ENCODE measurements around the gene INPP5A.

The INPP5A gene

GRCh38 chr10:132558516-132559413 lies 21.2 kb downstream of the INPP5A start:
- DNase-seq (ENCODE audit: insufficient read length, low spot score) (no peak), FAIRE-seq (no peak)
- no peak for TF ChIP-seq POLR2A (IDR thresholded peaks at IDR 0.05; ENCODE audit: low read depth, low read length)

DNA sequence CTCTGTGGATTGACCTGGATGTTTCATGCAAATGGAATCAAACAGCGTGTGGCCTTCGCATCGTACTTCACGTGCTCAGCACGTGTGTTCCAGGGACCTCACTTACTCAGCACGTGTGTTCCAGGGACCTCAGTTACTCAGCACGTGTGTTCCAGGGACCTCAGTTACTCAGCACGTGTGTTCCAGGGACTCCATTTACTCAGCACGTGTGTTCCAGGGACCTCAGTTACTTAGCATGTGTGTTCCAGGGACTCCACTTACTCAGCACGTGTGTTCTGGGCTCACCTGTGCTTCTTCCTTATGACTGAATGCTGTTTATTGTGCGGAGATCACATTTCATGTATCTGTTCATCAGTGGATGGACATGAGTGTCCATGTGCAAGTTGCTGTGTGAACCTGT lies 22.0 kb downstream of the INPP5A start:
- no peak for FAIRE-seq
- DNase-seq (ENCODE audit: insufficient read length, low spot score), result no peak
- no peak for TF ChIP-seq POLR2A (IDR thresholded peaks at IDR 0.05; ENCODE audit: low read depth, low read length)

- TF ChIP-seq POLR2A (IDR thresholded peaks at IDR 0.05; ENCODE audit: low read depth, low read length), result no peak
- no peak for FAIRE-seq
- DNase-seq (ENCODE audit: insufficient read length, low spot score), result no peak
These were observed 22.7 kb downstream of the INPP5A start for GRCh38 chr10:132560241-132560731.

DNA sequence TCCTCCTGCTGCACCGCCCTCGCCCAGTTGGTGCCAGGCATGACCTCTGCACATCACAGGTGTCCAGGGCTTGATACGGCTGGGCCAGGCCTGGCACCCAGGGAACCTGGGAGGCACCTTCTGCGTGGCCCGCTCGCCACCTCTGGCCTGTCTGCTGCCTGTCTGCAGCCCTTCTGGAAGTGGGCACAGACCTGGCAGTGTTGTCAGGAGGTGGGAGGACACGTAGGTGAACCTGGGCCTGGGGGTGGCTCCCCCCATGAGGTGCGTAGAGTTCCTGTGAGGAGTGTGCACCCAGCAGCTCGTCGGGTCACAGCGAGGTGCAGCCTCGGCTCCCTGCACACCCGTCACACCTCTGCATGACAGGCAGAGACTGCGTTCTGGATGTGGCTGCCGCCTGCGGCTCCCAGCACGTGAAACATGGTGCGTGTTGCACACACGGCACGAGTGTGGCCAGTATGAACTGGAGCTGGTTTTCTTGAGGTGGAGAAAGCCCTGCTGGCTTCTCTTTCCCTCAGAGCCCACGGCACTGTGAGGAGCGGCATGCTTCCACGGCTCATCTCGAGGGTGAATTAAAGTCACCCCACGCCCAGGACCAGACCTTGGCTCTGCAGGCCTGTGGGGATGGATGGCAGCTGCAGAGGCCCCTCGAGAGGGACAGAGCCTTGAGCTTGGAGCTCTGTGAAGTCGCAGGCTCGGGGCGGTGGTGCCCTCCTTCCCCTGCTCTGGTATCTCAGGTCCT lies 24.8 kb downstream of the INPP5A start:
- no peak for FAIRE-seq
- TF ChIP-seq POLR2A (IDR thresholded peaks at IDR 0.05; ENCODE audit: low read depth, low read length), result no peak

DNA sequence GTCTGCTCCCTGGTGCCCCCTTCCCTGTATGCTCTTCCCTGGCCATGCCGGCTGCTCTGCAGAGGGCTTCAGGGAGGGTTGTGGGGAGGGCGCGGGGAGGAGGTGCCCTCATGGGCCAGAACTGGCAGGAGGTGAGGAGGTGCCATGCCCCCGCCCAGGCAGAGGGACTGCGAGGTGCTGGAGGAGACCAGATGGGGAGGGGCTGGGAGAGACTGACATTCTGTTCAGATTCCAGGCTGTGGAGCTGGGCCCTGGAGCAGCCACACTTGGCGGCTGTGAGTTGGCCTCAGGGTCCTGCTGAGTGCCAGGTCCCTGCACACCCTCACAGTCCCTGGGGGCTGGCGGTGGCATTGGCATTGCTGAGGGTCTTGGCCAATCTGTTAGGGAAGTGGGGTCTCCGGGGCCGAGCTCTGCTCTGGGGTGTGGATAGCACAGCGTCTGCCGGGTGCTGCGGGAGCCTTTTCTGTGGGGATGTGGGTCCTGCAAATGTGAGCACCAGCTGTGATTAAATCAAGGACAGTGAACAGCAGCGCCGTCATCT lies 25.4 kb downstream of the INPP5A start:
- TF ChIP-seq POLR2A (IDR thresholded peaks at IDR 0.05; ENCODE audit: low read depth, low read length), result no peak
- FAIRE-seq (no peak), DNase-seq (ENCODE audit: insufficient read length, low spot score) (no peak)

More for the DNA sequence above, 24.8 kb downstream of the INPP5A start:
- no peak for DNase-seq (ENCODE audit: insufficient read length, low spot score)

DNA sequence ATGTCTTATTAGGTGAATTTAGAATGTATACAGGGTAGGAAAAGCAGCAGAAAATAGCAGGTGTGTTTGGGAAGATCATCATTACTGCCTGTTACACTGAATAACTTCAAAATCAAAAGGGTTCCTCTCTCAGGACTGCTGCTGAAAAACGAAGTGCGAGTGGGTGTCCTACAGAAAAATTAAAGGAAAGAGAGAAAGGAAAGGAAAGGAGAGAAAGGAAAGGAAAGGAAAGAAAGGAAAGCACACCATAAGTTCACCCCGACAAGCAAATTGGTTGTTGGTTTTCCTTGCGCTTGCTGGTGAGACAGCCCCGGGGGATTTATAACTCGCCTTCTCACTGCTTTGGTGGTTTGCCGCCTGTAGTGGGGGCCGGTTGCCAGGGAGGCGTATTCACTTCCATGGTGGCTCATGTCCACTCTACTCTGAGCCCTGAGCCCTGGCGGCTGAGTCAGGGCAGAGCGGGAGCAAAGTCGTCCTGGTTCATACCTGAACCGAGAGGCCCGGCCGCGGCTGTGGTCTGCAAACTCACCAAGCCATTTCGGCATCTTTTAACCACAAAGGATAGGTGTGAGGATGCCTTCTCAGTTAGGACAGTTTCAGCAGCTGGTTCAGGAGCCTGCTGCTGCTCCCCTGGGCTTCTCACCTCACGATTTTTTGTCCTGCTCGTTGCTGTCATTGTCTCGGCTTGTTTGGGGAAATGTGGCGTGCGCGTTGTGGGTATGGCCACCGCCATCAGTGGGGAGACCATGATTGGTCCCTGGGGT lies 26.1 kb downstream of the INPP5A start:
- TF ChIP-seq POLR2A (IDR thresholded peaks at IDR 0.05; ENCODE audit: low read depth, low read length), result no peak
- FAIRE-seq (no peak), DNase-seq (ENCODE audit: insufficient read length, low spot score) (peak; percentile 75)

GRCh38 chr10:132564249-132564605 lies 26.6 kb downstream of the INPP5A start:
- TF ChIP-seq POLR2A (IDR thresholded peaks at IDR 0.05; ENCODE audit: low read depth, low read length), result no peak
- no peak for FAIRE-seq
- DNase-seq (ENCODE audit: insufficient read length, low spot score), result no peak

GRCh38 chr10:132564690-132565089 lies 27.1 kb downstream of the INPP5A start:
- no peak for DNase-seq (ENCODE audit: insufficient read length, low spot score)
- no peak for TF ChIP-seq POLR2A (IDR thresholded peaks at IDR 0.05; ENCODE audit: low read depth, low read length)
- FAIRE-seq, result no peak

- FAIRE-seq (no peak), DNase-seq (ENCODE audit: insufficient read length, low spot score) (no peak)
- no peak for TF ChIP-seq POLR2A (IDR thresholded peaks at IDR 0.05; ENCODE audit: low read depth, low read length)
These were observed 28.1 kb downstream of the INPP5A start for GRCh38 chr10:132565516-132566209.

DNA sequence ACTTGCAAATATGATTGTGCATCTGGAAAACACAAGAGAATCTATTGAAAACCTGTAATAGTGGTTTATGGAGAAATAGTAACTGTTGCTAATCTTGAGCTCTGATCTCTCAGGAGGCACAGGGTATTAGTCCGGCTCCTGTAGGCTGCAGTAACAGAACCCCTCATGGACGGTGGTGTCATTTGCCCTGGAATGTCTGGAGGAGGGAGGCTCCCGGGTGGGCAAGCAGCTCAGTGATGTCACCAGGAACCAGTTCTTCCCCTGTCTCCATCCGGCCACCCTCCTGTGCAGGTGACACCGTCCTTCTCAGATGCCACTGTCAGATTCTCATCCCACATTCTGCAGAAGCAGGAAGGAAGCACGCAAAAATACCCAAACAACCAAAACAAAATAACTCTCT lies 29.3 kb downstream of the INPP5A start:
- no peak for TF ChIP-seq POLR2A (IDR thresholded peaks at IDR 0.05; ENCODE audit: low read depth, low read length)
- DNase-seq (ENCODE audit: insufficient read length, low spot score) (no peak), FAIRE-seq (no peak)

DNA sequence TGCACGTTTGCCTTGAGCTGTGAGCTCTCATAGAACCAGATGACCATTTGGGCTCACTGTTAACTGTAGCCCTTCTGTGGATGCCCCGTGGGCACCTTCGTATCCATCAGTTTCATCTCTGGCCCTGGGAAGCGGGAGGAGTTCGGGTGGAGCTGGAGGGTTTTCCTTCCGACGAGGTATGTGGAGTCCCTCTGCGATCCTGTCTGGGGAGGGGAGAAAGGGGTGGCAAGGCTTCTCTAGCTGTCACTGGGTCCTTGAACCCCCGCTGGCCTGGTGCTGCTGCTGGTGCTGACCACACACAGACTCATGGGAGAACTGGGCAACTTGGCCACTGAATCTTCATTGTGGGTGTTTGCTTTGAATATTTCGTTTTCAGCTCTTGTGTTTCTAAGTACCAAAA lies 32.7 kb downstream of the INPP5A start:
- DNase-seq (ENCODE audit: insufficient read length, low spot score) (no peak), FAIRE-seq (no peak)
- no peak for TF ChIP-seq POLR2A (IDR thresholded peaks at IDR 0.05; ENCODE audit: low read depth, low read length)

DNA sequence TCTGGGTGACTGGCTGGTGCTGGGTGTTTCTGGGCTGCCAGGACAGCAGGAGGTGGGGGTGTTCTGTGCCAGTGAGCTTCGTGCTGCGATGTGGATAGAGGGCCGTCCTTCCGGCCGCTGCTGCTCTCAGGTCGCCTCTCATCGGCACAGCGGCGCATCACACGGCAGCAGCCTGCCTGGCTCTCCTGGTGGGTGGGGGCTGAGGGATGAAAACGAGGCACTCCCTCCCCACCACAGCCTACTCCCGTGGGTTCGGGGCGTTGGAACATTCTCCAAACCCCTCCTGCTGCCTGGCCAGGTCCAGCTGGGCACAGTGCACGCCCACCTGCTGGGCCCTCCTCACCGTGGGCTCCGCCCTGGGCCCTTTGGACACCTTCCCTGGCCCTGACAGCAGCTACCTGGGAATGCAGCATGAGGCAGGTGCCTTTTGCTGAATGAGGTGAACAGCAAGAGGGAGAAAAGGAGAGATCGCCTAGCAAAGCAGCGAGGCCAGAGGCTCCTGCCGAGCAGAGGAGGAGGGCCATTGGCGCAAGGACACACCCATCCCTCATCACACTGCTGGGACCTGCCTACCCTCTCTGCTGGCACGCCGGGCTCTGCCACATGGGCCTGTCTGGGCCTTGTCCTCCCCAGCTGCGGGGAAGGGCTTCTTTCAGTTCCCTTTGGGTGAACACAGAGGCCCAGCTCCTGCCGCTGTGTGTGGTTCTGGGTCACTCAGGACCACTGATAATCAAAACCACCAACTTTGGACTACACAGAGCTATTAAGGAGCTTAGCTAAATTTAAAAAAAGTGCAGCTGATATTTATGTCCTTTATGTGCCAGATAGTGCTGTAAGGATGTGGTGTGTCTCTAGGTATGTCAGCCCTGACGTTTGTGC lies 33.4 kb downstream of the INPP5A start:
- no peak for FAIRE-seq
- TF ChIP-seq POLR2A (IDR thresholded peaks at IDR 0.05; ENCODE audit: low read depth, low read length), result no peak
- no peak for DNase-seq (ENCODE audit: insufficient read length, low spot score)

All from H54 (cell line).